Measurements from ENCODE around the gene SH2D7. TPM values are rescaled to one million over a fixed set of nuclear protein-coding genes. Genes with fewer than 3 reads are reported as not detected.

Gene SH2D7
- polyA plus RNA-seq, 2 of the 4 experiments (the other 2 are of a cell fraction), result not detected

GRCh38 chr15:78055919-78056713 is 36.2 kb upstream of the SH2D7 start (continued):
- no peak for TF ChIP-seq REST (IDR thresholded peaks at IDR 0.05)
- TF ChIP-seq USF2 (IDR thresholded peaks at IDR 0.05), result no peak
- no peak for TF ChIP-seq FOXS1 (CRISPR knock-in tag; IDR thresholded peaks at IDR 0.05)
- no peak for TF ChIP-seq CBX2 (IDR thresholded peaks at IDR 0.05; ENCODE audit: borderline replicate concordance, low read depth)
- TF ChIP-seq ZSCAN20 (CRISPR knock-in tag; IDR thresholded peaks at IDR 0.05), result no peak

- 29% methylated on average over 2 of the region's 2 CpGs for WGBS (ENCODE audit: missing lambda C conversion rate)
- Histone ChIP-seq H3K27ac (peak overlapping the region; percentile 37 to 78), H3K4me1 (peaks cover 45% of the 10 kb centered on the region), H3K4me2 (peak overlapping the region; percentile 60), H3K4me3 (no peak overlapping the region), H3K9me3 (no peaks in the 10 kb centered on the region)
- POLR2A ChIA-PET, result no interaction called here
- TF ChIP-seq MYC (IDR thresholded peaks at IDR 0.05; ENCODE audit: borderline replicate concordance, low read length) (no peak), ZNF302 (CRISPR knock-in tag; IDR thresholded peaks at IDR 0.05) (no peak), FOSL2 (IDR thresholded peaks at IDR 0.05) (no peak), FOSL2 (CRISPR knock-in tag; IDR thresholded peaks at IDR 0.05) (peak; percentile 56; the same call in 1 of the 2 replicates), NFE2L2 (conservative IDR thresholded peaks at IDR 0.05; ENCODE audit: low read length) (no peak), FOXS1 (CRISPR knock-in tag; IDR thresholded peaks at IDR 0.05) (no peak), JUNB (IDR thresholded peaks at IDR 0.05) (no peak)
- CTCF ChIA-PET, result interaction anchor here (1.3 to 1.6 kb wide), 4 partner anchors 14 to 52 kb away, joined by 3 to 5 read pairs (median 4); no protein-coding TSS in a partner anchor
- no peak for FAIRE-seq
- DNase-seq (ENCODE audit: low read depth in 1 of 2, low spot score in 1 of 2), result no peak
- ATAC-seq, result peak; percentile 51 to 69; a peak in 4 of 6 replicates
Measured at GRCh38 chr15:78056714-78057269, 35.6 kb upstream of the SH2D7 start.

- no peak for TF ChIP-seq RNF2 (IDR thresholded peaks at IDR 0.05; ENCODE audit: borderline replicate concordance, low read depth)
- no peak for TF ChIP-seq ZC3H11A (IDR thresholded peaks at IDR 0.05)
- DNase-seq (ENCODE audit: low read depth in 1 of 2, low spot score in 1 of 2), result no peak
- Histone ChIP-seq H3K4me3 (no peak overlapping the region), H3K27ac (peak overlapping the region; percentile 13 to 78; a peak in 4 of 6 replicates), H3K4me2 (no peak overlapping the region), H3K4me1 (peaks cover 44% of the 10 kb centered on the region), H3K9me3 (no peaks in the 10 kb centered on the region)
- FAIRE-seq, result no peak
- ATAC-seq, result no peak
- 90% methylated on average over 5 of the region's 5 CpGs for WGBS (ENCODE audit: missing lambda C conversion rate)
- CTCF ChIA-PET, result interaction anchor here (0.6 to 1.8 kb wide), 4 partner anchors 10 to 58 kb away, joined by 3 to 11 read pairs (median 4); no protein-coding TSS in a partner anchor
- POLR2A ChIA-PET, result no interaction called here
Measured at GRCh38 chr15:78057803-78058202, 34.6 kb upstream of the SH2D7 start.

GRCh38 chr15:78058401-78058935 is 33.9 kb upstream of the SH2D7 start:
- Histone ChIP-seq H3K4me2 (peak overlapping the region; percentile 33; the same call in 2 of the 3 replicates), H3K9me3 (no peaks in the 10 kb centered on the region), H3K27ac (peak overlapping the region; percentile 12 to 57; a peak in 4 of 6 replicates), H3K4me1 (peaks cover 44% of the 10 kb centered on the region), H3K4me3 (no peak overlapping the region)
- ChIA-PET POLR2A (no interaction called here), CTCF (interaction anchor here (1.0 to 2.2 kb wide), 8 partner anchors 10 to 137 kb away, joined by 3 to 13 read pairs (median 6); no protein-coding TSS in a partner anchor)
- FAIRE-seq (no peak), DNase-seq (ENCODE audit: low read depth in 1 of 2, low spot score in 1 of 2) (no peak), ATAC-seq (no peak)
- 84% methylated on average over 10 of the region's 10 CpGs for WGBS (ENCODE audit: missing lambda C conversion rate)
- TF ChIP-seq CTCF (IDR thresholded peaks at IDR 0.05), result no peak
- no peak for TF ChIP-seq MAX (IDR thresholded peaks at IDR 0.05)
- no peak for TF ChIP-seq ZC3H11A (IDR thresholded peaks at IDR 0.05)
- no peak for TF ChIP-seq CBX8 (IDR thresholded peaks at IDR 0.05)
- no peak for TF ChIP-seq JUN (IDR thresholded peaks at IDR 0.05)
- no peak for TF ChIP-seq EHF (CRISPR knock-in tag; IDR thresholded peaks at IDR 0.05)
- no peak for TF ChIP-seq HDAC2 (IDR thresholded peaks at IDR 0.05)

Data from A549 (cell line).